PC-3 (cell line): ENCODE measurements around the gene PRKAR2B. TPM values are rescaled to one million over a fixed set of nuclear protein-coding genes. Genes with fewer than 3 reads are reported as not detected.
"Not testable (repeated sequence)": the region's sequence is repeated elsewhere in the genome, so short reads cannot be mapped to it uniquely, and the experiment has no call there.

ENCODE experiments used
- ATAC-seq: fragments of 200-7000 bp; cut with Tn5 transposase; 2 replicates; pipeline ENCODE4 v1.9.1; 2020; ENCODE audit warnings: mild to moderate bottlenecking, moderate library complexity
- BruUV-seq: library from RNA; stranded (reverse); fragments of 400-500 nt; replicated peaks from 2 replicates; lab custom pipeline; 2021; lab: Mats Ljungman, UMichigan
- CTCF ChIA-PET: fragments of 300-600 bp; sonication (Branson Sonifier 250); formaldehyde crosslinking; loops from one replicate; lab custom pipeline; 2022; ENCODE audit warnings: antibody characterized with exemption; lab: Charles Lee
- POLR2A ChIA-PET: fragments of 300-600 bp; sonication (Branson Sonifier 250); formaldehyde crosslinking; loops from one replicate; lab custom pipeline; 2022; ENCODE audit warnings: antibody characterized with exemption; ENCODE audit not compliant: unreplicated experiment; lab: Charles Lee
- DNase-seq: peaks from one replicate; pipeline ENCODE4 v3.0.0-alpha.2; 2015
- H2AFZ ChIP-seq: fragments of 300-600 bp; sonication (generic); 2 replicates; pipeline ENCODE4 v1.6.0; 2016; ENCODE audit warnings: antibody characterized with exemption, low read length
- H3F3A ChIP-seq: fragments of 300-600 bp; sonication (generic); one replicate; pipeline ENCODE4 v1.6.0; 2017; ENCODE audit warnings: antibody characterized with exemption, low read length, control low read depth, mild to moderate bottlenecking; ENCODE audit not compliant: unreplicated experiment
- H3K27ac ChIP-seq: fragments of 300-600 bp; sonication (generic); 2 replicates; pipeline ENCODE4 v1.5.1; 2016; ENCODE audit warnings: mild to moderate bottlenecking, low read length
- H3K27me3 ChIP-seq: fragments of 300-600 bp; sonication (generic); 2 replicates; pipeline ENCODE4 v1.6.1; 2016; ENCODE audit warnings: low read length, mixed read lengths
- H3K36me3 ChIP-seq: fragments of 300-600 bp; sonication (generic); 2 replicates; pipeline ENCODE4 v1.6.1; 2016; ENCODE audit warnings: low read depth, mixed run types, low read length, mixed read lengths
- H3K4me1 ChIP-seq: fragments of 300-600 bp; sonication (generic); 2 replicates; pipeline ENCODE4 v1.5.1; 2016; ENCODE audit warnings: low read length; ENCODE audit not compliant: insufficient read depth
- H3K4me2 ChIP-seq: fragments of 300-600 bp; sonication (generic); 2 replicates; pipeline ENCODE4 v1.6.0; 2016; ENCODE audit warnings: low read length
- H3K4me3 ChIP-seq: fragments of 300-600 bp; sonication (generic); 2 replicates; pipeline ENCODE4 v1.5.1; 2016; ENCODE audit warnings: mild to moderate bottlenecking, low read length, mixed read lengths
- H3K79me2 ChIP-seq: fragments of 300-600 bp; sonication (generic); 2 replicates; pipeline ENCODE4 v1.6.1; 2017; ENCODE audit warnings: low read length, mixed read lengths
- H3K9ac ChIP-seq: fragments of 300-600 bp; sonication (generic); 2 replicates; pipeline ENCODE4 v1.6.0; 2016; ENCODE audit warnings: mild to moderate bottlenecking, low read length
- H3K9me2 ChIP-seq: fragments of 300-600 bp; sonication (generic); replicated peaks from 2 replicates; pipeline ENCODE4 v1.6.1; 2016; ENCODE audit warnings: mixed run types, low read length, mixed read lengths
- H3K9me3 ChIP-seq: fragments of 300-600 bp; sonication (generic); 2 replicates; pipeline ENCODE4 v1.6.1; 2016; ENCODE audit warnings: low read length, mixed read lengths
- H4K20me1 ChIP-seq: fragments of 300-600 bp; sonication (generic); 2 replicates; pipeline ENCODE4 v1.6.1; 2016; ENCODE audit warnings: low read length, mixed read lengths
- EZH2 ChIP-seq: fragments of 300-600 bp; sonication (generic); IDR thresholded peaks from one replicate; pipeline ENCODE4 v1.6.1; 2017; ENCODE audit warnings: antibody characterized with exemption, mild to moderate bottlenecking, low read length; ENCODE audit not compliant: unreplicated experiment
- EZH2phosphoT487 ChIP-seq: fragments of 300-600 bp; sonication (generic); IDR thresholded peaks from 2 replicates; pipeline ENCODE4 v1.6.1; 2018; ENCODE audit warnings: mild to moderate bottlenecking, antibody characterized with exemption, low read length, borderline replicate concordance
- intact Hi-C: fragments of 100-400 bp; cut with micrococcal nuclease; formaldehyde crosslinking; loops from 2 replicates; pipeline ENCODE4 v1.9.0; 2023
- total RNA-seq: library from RNA; depleted of rRNA; stranded (reverse); fragments of >200 nt; gene quantifications from 2 replicates; pipeline ENCODE4 v1.2.3, GENCODE V29; 2014
- TF ChIP-seq, protein P1 (sequence below): fragments of 300-600 bp; sonication (generic); conservative IDR thresholded peaks from 2 replicates; pipeline ENCODE4 v1.5.1; 2017; ENCODE audit warnings: antibody characterized with exemption, low read depth, mild to moderate bottlenecking, low read length

PRKAR2B gene
- total RNA-seq, 1 experiment from 2014 or later: 0.29 TPM

DNA sequence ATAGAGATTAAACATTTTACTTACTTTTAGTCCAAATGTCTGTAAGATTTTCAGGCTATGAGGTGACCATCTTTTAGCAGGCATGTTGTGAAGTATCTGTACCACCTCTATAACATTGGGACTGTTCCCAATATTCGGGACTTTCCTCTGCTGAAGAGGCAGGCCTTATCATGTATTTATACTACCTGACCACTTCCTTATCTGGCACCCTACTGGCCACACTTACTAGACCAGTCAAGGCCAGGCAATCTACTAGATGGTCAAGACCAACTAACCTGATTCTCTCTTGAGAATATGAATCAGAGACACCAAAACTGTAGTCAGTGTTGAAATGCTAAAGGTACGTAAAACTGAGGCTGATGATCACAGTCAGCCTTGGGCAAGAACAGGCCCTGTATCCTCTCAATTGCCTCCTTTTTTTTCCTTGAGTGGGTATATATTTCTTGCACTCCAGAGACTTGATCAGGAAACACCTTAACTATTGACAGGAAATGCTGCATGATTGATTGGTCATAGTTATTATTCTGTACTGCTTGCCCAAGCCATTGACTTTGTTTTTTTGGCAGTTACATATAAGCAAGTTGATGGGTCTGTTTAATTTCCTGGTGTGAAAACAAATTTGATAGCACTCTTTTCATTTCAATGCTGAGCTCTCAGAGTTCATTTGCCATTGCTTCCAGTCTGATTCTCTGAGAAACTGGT lies 5.2 kb upstream of the PRKAR2B start:
- CTCF ChIA-PET: no interaction called here
- POLR2A ChIA-PET: no interaction called here
- Histone ChIP-seq H3K27me3 (peaks cover 11% of the 10 kb centered on the region), H3K27ac (no peak overlapping the region), H3K9ac (no peak overlapping the region), H3K9me3 (no peaks in the 10 kb centered on the region), H2AFZ (no peak overlapping the region), H3K4me2 (no peak overlapping the region), H3K9me2 (no peaks in the 10 kb centered on the region), H3F3A (no peaks in the 10 kb centered on the region), H3K4me3 (no peak overlapping the region), H4K20me1 (no peaks in the 10 kb centered on the region), H3K4me1 (no peaks in the 10 kb centered on the region), H3K79me2 (no peaks in the 10 kb centered on the region), H3K36me3 (no peaks in the 10 kb centered on the region)
- ATAC-seq: no peak
- TF ChIP-seq, protein P1, sequence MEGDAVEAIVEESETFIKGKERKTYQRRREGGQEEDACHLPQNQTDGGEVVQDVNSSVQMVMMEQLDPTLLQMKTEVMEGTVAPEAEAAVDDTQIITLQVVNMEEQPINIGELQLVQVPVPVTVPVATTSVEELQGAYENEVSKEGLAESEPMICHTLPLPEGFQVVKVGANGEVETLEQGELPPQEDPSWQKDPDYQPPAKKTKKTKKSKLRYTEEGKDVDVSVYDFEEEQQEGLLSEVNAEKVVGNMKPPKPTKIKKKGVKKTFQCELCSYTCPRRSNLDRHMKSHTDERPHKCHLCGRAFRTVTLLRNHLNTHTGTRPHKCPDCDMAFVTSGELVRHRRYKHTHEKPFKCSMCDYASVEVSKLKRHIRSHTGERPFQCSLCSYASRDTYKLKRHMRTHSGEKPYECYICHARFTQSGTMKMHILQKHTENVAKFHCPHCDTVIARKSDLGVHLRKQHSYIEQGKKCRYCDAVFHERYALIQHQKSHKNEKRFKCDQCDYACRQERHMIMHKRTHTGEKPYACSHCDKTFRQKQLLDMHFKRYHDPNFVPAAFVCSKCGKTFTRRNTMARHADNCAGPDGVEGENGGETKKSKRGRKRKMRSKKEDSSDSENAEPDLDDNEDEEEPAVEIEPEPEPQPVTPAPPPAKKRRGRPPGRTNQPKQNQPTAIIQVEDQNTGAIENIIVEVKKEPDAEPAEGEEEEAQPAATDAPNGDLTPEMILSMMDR: no peak
- TF ChIP-seq EZH2phosphoT487: no peak
- no peak for TF ChIP-seq EZH2
- no TSS peak for BruUV-seq
- intact Hi-C loops: no loop called here
- no peak for DNase-seq

DNA sequence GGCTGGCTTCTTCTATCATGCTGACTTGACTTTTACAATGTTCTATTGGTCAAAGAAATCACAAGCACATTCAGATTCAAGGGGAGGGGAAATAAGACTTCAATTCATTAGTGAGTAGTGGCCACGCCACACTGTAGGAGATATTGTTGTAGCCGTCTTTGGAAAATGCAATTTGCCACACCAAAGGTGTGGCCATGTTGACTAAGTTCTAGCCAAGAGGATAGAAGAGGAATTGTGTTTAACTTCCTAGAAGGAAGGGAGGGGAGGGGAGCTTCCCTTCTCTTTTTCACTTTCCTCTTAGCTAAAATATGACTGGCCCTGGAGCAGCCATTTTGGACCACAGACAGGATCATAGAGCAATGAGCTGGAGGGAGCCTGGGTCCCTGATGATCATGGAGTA lies 3.4 kb upstream of the PRKAR2B start:
- no TSS peak for BruUV-seq
- H4K20me1 ChIP-seq: no peaks in the 10 kb centered on the region
- H3K27ac ChIP-seq: no peak overlapping the region
- ChIA-PET CTCF (interaction anchor here (0.6 kb wide), 1 partner anchor 71 kb away, joined by 14 read pairs; no protein-coding TSS in a partner anchor), POLR2A (no interaction called here)
- H3K9ac ChIP-seq: no peak overlapping the region
- DNase-seq (no peak), ATAC-seq (no peak)
- no peaks in the 10 kb centered on the region for H3K9me3 ChIP-seq
- no peak overlapping the region for H3K4me2 ChIP-seq
- H3K4me1 ChIP-seq: peaks cover 10% of the 10 kb centered on the region
- no peak overlapping the region for H2AFZ ChIP-seq
- intact Hi-C loops: loop anchor here (10.0 kb wide), 1 partner anchor 246 kb away; no protein-coding TSS in a partner anchor
- TF ChIP-seq, protein P1: no peak
- no peak for TF ChIP-seq EZH2
- peaks cover 22% of the 10 kb centered on the region for H3K27me3 ChIP-seq
- no peak overlapping the region for H3K4me3 ChIP-seq
- H3K36me3 ChIP-seq: no peaks in the 10 kb centered on the region
- no peaks in the 10 kb centered on the region for H3F3A ChIP-seq
- no peaks in the 10 kb centered on the region for H3K79me2 ChIP-seq
- H3K9me2 ChIP-seq: no peaks in the 10 kb centered on the region

DNA sequence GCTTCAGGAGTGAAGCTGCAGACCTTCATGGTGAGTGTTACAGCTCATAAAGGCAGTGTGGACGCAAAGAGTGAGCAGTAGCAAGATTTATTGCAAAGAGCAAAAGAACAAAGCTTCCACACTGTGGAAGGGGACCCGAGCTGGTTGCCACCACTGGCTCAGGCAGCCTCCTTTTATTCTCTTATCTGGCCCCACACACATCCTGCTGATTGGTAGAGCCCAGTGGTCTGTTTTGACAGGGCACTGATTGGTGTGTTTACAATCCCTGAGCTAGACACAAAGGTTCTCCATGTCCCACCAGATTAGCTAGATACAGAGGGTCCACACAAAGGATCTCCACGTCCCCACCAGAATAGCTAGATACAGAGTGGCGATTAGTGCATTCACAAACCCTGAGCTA lies 2.7 kb upstream of the PRKAR2B start:
- Histone ChIP-seq H3K27me3 (peaks cover 27% of the 10 kb centered on the region), H3K4me1 (peaks cover 15% of the 10 kb centered on the region)
- H3K79me2 ChIP-seq, H3K4me2 ChIP-seq, H3K36me3 ChIP-seq, BruUV-seq, H3K27ac ChIP-seq, H4K20me1 ChIP-seq, H3K9me2 ChIP-seq, H2AFZ ChIP-seq, ATAC-seq, H3K4me3 ChIP-seq, H3K9me3 ChIP-seq, H3F3A ChIP-seq, DNase-seq, H3K9ac ChIP-seq, POLR2A ChIA-PET: not testable (repeated sequence)
- CTCF ChIA-PET: interaction anchor here (0.6 kb wide), 1 partner anchor 70 kb away, joined by 14 read pairs; no protein-coding TSS in a partner anchor
- intact Hi-C loops: loop anchor here (10.0 kb wide), 1 partner anchor 247 kb away; no protein-coding TSS in a partner anchor

DNA sequence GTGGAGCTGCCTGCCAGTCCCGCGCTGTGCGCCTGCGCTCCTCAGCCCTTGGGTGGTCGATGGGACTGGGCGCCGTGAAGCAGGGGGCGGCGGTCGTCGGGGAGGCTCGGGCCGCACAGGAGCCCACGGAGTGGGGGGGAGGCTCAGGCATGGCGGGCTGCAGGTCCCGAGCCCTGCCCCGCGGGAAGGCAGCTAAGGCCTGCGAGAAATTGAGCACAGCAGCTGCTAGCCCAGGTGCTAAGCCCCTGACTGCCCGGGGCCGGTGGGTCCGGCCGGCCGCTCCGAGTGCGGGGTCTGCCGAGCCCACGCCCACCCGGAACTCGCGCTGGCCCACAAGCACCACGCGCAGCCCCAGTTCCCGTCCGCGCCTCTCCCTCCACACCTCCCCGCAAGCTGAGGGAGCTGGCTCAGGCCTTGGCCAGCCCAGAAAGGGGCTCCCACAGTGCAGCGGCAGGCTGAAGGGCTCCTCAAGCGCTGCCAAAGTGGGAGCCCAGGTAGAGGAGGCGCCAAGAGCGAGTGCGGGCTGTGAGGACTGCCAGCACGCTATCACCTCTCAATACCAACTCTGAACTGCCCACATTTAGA lies 2.1 kb upstream of the PRKAR2B start:
- H2AFZ ChIP-seq, H3K9ac ChIP-seq, H3K79me2 ChIP-seq, BruUV-seq, H3K27ac ChIP-seq, H3F3A ChIP-seq, DNase-seq, H3K4me2 ChIP-seq, H3K9me2 ChIP-seq, ATAC-seq, CTCF ChIA-PET, H3K36me3 ChIP-seq, POLR2A ChIA-PET, H3K4me3 ChIP-seq, H4K20me1 ChIP-seq, H3K9me3 ChIP-seq: not testable (repeated sequence)
- Histone ChIP-seq H3K27me3 (peaks cover 34% of the 10 kb centered on the region), H3K4me1 (peaks cover 15% of the 10 kb centered on the region)
- intact Hi-C loops: loop anchor here (10.0 kb wide), 1 partner anchor 248 kb away; no protein-coding TSS in a partner anchor
